Heart left ventricle (tissue), 16 donors: ENCODE data around the gene CHSY3. TPM values are rescaled to one million over a fixed set of nuclear protein-coding genes. Genes with fewer than 3 reads are reported as not detected.

ENCODE experiments used
- ATAC-seq, 4 donors: fragments of 200-7000 bp; cut with Tn5 transposase; one replicate each; pipeline ENCODE4 v1.9.1; 2020 to 2022; ENCODE audit warnings: moderate library complexity in 4 of 4, mild to moderate bottlenecking in 3 of 4, moderate number of reproducible peaks in 1 of 4
- DNase-seq, 5 donors: peaks; one replicate each; pipeline ENCODE4 v3.0.0-alpha.2; 2020
- H3K27ac ChIP-seq, 12 donors: fragments of 200-600 bp; sonication (generic) in 4 of 12; one replicate each; pipeline versions ENCODE4 v1.5.0 to v1.8.0; 2016 to 2022; ENCODE audit warnings: mild to moderate bottlenecking in 2 of 12
- H3K27me3 ChIP-seq, 9 donors: fragments of 200-600 bp; sonication (generic) in 2 of 9; one replicate each; pipeline versions ENCODE4 v1.5.1 to v1.8.0; 2016 to 2022; ENCODE audit warnings: mild to moderate bottlenecking in 3 of 9
- H3K36me3 ChIP-seq, 9 donors: fragments of 200-600 bp; sonication (generic) in 2 of 9; one replicate each; pipeline versions ENCODE4 v1.5.0 to v1.8.0; 2018 to 2022; ENCODE audit warnings: mild to moderate bottlenecking in 2 of 9
- H3K4me1 ChIP-seq, 12 donors: fragments of 200-600 bp; sonication (generic) in 4 of 12; one replicate each; pipeline versions ENCODE4 v1.5.0 to v1.8.0; 2016 to 2022; ENCODE audit warnings: mild to moderate bottlenecking in 3 of 12
- H3K4me3 ChIP-seq, 12 donors: fragments of 200-600 bp; sonication (generic) in 4 of 12; one replicate each; pipeline versions ENCODE4 v1.5.0 to v1.8.0; 2017 to 2022; ENCODE audit warnings: mild to moderate bottlenecking in 9 of 12, moderate library complexity in 4 of 12
- H3K9me3 ChIP-seq, 12 donors: fragments of 200-600 bp; sonication (generic) in 4 of 12; one replicate each; pipeline versions ENCODE4 v1.5.0 to v1.8.0; 2016 to 2022; ENCODE audit warnings: mild to moderate bottlenecking in 1 of 12
- POLR2A ChIP-seq, 2 donors: fragments of 450-650 bp; IDR thresholded peaks; one replicate each; pipeline ENCODE4 v1.6.1; 2017; ENCODE audit warnings: antibody characterized with exemption in 2 of 2, mild to moderate bottlenecking in 2 of 2, moderate library complexity in 2 of 2
- WGBS, 4 donors: extraction: QIAGEN DNeasy Blood & Tissue Kit in 2 of 4; methylation state at CpG; one replicate each; pipeline versions ENCODE4 v1.1.5 to v1.1.7; 2013 to 2018; 5-methylcytosine and 5-hydroxymethylcytosine counted together
- intact Hi-C, 10 donors: fragments of 100-400 bp; cut with DNase I; formaldehyde crosslinking; loops; one replicate each; pipeline versions ENCODE4 v1.11.1 to v1.14.2; 2022
- polyA plus RNA-seq, 2 donors: library from polyadenylated mRNA; stranded (reverse); fragments of 200-250 nt; gene quantifications; one replicate each; pipeline ENCODE4 v1.2.3, GENCODE V29; 2013
- total RNA-seq, 9 donors: library from RNA; depleted of rRNA in 2 of 9; stranded (reverse); fragments of >200 nt in 2 of 9; fragmentation: NEBNext Ultra II Directional in 3 of 9; extraction: Animal tissue kit (Norgen Biotek cat#: 25700) in 3 of 9; gene quantifications; one replicate each; pipeline versions ENCODE4 v1.1.0 to v1.2.4, GENCODE V29; 2016 to 2023
- TF ChIP-seq, protein P1 (sequence below), 12 donors: fragments of 200-600 bp; sonication (generic) in 4 of 12; IDR thresholded peaks; one replicate each; pipeline versions ENCODE4 v1.5.0 to v1.8.0; 2018 to 2022; ENCODE audit warnings: antibody characterized with exemption in 12 of 12, mild to moderate bottlenecking in 5 of 12
- donor health status: ischemic (EF 13 %, LVEDD 7.1; RV severe dilation, severe dysfunction).
- donor health status: healthy with polysubstance abuse.
- donor health status: DM: no; HTN: yes; CAD: no.
- donor health status: DM: no; HTN: no; CAD: no.
- donor health status: ischemic (EF 25% LVEDD 6.9; RV normal size, moderate dysfunction).
- donor health status: ischemic (EF 25% LVEDD 5.7; RV mildly dilated, moderate dysfunction).
- donor health status: healthy.
- donor health status: DM: yes; HTN: yes; CAD: no.
- donor health status: ischemic (EF 35%, LVEDD 5.7; RV mildly dilated, moderate dysfunction).
- donor health status: nonischemic (EF 11% LVEDD 7.7; RV severe dilation, severe dysfunction).
- donor health status: DM: yes; HTN: yes; CAD: no.
- donor health status: PGD.
- donor health status: ischemic (EF 29% LVEDD 5.4; RV normal size, mild dysfunction).
- donor health status: nonischemic (EF 23%, LVEDD 6.1; RV moderate dilation, normal function).

The CHSY3 gene
- total and polyA plus RNA-seq, 11 donors: 0.04 to 2.9 (median 1.0) TPM

GRCh38 chr5:129960831-129961230 is 56.6 kb downstream of the CHSY3 start:
- TF ChIP-seq POLR2A (IDR thresholded peaks at IDR 0.05): no peak
- TF ChIP-seq, protein P1, sequence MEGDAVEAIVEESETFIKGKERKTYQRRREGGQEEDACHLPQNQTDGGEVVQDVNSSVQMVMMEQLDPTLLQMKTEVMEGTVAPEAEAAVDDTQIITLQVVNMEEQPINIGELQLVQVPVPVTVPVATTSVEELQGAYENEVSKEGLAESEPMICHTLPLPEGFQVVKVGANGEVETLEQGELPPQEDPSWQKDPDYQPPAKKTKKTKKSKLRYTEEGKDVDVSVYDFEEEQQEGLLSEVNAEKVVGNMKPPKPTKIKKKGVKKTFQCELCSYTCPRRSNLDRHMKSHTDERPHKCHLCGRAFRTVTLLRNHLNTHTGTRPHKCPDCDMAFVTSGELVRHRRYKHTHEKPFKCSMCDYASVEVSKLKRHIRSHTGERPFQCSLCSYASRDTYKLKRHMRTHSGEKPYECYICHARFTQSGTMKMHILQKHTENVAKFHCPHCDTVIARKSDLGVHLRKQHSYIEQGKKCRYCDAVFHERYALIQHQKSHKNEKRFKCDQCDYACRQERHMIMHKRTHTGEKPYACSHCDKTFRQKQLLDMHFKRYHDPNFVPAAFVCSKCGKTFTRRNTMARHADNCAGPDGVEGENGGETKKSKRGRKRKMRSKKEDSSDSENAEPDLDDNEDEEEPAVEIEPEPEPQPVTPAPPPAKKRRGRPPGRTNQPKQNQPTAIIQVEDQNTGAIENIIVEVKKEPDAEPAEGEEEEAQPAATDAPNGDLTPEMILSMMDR (IDR thresholded peaks at IDR 0.05): no peak
- no peak for DNase-seq
- H3K4me1 ChIP-seq: peaks cover 0 to 14% (median 0%) of the 10 kb centered on the region in 12 donors
- 87 to 90% (median 89%) methylated on average over 6 of the region's 6 CpGs for WGBS, 4 donors
- intact Hi-C loops: no loop called here
- H3K9me3 ChIP-seq: peaks cover 0 to 5% (median 0%) of the 10 kb centered on the region in 12 donors
- no peaks in the 10 kb centered on the region for H3K27me3 ChIP-seq
- no peak overlapping the region for H3K4me3 ChIP-seq
- no peak overlapping the region for H3K27ac ChIP-seq
- no peak for ATAC-seq
- H3K36me3 ChIP-seq: no peaks in the 10 kb centered on the region

DNA sequence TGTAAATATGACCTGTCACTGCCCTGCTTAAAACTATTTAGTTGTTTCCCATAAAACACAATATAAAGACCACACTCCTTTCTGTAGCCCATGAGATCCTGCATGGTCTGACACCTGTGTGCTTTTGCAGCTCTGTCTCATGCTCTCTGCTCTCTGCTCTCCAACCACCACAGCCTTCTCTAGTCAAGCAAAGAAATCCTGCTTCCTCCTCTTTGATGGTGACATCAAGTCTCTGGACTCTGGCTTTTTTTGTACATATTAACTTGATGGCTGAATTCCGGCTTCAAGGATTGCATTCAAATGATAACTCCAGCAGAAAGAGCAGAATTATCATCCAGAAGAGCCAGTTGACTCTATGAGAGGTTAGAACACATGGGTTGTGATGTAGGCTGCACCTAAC is 58.2 kb downstream of the CHSY3 start:
- H3K36me3 ChIP-seq: no peaks in the 10 kb centered on the region
- DNase-seq (no peak), ATAC-seq (no peak)
- no peaks in the 10 kb centered on the region for H3K9me3 ChIP-seq
- no peaks in the 10 kb centered on the region for H3K27me3 ChIP-seq
- H3K4me1 ChIP-seq: peaks cover 0 to 14% (median 0%) of the 10 kb centered on the region in 12 donors
- H3K4me3 ChIP-seq: no peak overlapping the region
- TF ChIP-seq, protein P1 (IDR thresholded peaks at IDR 0.05): no peak
- no peak for TF ChIP-seq POLR2A (IDR thresholded peaks at IDR 0.05)
- intact Hi-C loops: no loop called here
- WGBS, 4 donors: 95 to 100% (median 96%) methylated on average over 1 of the region's 1 CpG
- no peak overlapping the region for H3K27ac ChIP-seq

DNA sequence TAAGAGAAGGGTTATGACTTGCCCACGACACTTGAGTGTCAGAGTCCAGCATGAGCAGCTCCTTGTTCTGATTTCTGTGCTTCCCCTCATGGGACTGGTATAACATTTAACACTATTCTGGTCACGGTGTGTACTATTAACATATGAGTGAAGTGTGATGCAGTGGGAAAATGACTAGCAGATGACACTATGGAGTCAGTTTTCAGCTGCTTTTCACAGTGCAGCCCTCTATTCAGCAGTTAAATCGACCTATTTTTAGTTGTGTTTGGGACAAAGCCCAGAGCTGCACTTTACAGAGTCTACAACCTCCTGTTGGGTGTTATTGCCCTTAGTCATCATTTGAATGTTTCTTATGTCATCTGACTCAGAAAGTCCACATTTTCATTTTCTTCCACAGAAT is 59.1 kb downstream of the CHSY3 start:
- Histone ChIP-seq H3K27me3 (no peaks in the 10 kb centered on the region), H3K27ac (no peak overlapping the region), H3K4me1 (peaks cover 0 to 14% (median 0%) of the 10 kb centered on the region in 12 donors), H3K36me3 (no peaks in the 10 kb centered on the region), H3K4me3 (no peak overlapping the region), H3K9me3 (no peaks in the 10 kb centered on the region)
- peak; percentile 47 to 95 (median 91) for ATAC-seq
- TF ChIP-seq POLR2A (IDR thresholded peaks at IDR 0.05): no peak
- TF ChIP-seq, protein P1 (IDR thresholded peaks at IDR 0.05): no peak
- WGBS, 4 donors: 15 to 34% (median 20%) methylated on average over 3 of the region's 3 CpGs
- DNase-seq: no peak
- intact Hi-C loops: no loop called here

DNA sequence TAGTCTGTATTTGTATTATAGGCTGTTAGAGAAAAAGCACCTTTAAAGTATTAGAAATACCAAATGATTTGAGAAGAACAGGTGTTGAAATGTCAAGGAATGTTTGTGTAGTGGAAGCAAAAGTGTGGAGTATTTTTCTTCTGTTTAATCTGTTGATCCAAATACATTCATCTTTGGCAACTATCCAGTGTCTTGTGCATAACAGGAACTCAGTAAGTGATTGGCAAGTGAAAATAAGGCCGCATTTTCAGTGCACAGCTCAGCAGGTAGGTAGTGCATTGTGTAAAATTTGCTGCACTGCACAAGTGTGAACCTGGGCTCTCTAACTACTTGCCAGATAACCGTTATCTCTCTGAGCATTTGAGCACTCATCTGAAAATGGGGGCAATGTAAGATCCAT is 61.8 kb downstream of the CHSY3 start:
- no peaks in the 10 kb centered on the region for H3K9me3 ChIP-seq
- 55 to 67% (median 64%) methylated on average over 2 of the region's 2 CpGs for WGBS, 4 donors
- no peak overlapping the region for H3K27ac ChIP-seq
- intact Hi-C loops: no loop called here
- no peaks in the 10 kb centered on the region for H3K27me3 ChIP-seq
- ATAC-seq (no peak), DNase-seq (no peak)
- peaks cover 0 to 14% (median 0%) of the 10 kb centered on the region in 12 donors for H3K4me1 ChIP-seq
- H3K4me3 ChIP-seq: no peak overlapping the region
- H3K36me3 ChIP-seq: no peaks in the 10 kb centered on the region
- no peak for TF ChIP-seq POLR2A (IDR thresholded peaks at IDR 0.05)
- TF ChIP-seq, protein P1 (IDR thresholded peaks at IDR 0.05): no peak
